ENCODE measurements around the gene KLHDC3.

DNA sequence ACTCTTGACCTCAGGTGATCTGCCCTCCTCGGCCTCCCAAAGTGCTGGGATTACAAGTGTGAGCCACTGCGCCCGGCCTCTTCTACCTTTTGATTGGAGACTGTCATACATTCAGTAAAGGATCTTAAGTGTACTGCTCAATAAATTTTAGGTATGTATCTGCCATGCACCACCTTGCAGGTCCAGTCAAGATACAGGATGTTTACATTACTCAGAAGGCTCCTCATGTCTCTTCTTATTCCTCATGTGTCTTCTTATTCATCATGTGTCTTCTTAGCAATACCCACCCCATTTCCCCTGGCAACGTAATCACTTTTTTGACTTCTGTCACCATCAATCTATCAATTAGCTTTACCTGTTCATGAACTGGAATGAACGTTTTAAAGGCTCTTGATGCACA lies 8.2 kb upstream of the KLHDC3 start:
- TF ChIP-seq, protein P1, sequence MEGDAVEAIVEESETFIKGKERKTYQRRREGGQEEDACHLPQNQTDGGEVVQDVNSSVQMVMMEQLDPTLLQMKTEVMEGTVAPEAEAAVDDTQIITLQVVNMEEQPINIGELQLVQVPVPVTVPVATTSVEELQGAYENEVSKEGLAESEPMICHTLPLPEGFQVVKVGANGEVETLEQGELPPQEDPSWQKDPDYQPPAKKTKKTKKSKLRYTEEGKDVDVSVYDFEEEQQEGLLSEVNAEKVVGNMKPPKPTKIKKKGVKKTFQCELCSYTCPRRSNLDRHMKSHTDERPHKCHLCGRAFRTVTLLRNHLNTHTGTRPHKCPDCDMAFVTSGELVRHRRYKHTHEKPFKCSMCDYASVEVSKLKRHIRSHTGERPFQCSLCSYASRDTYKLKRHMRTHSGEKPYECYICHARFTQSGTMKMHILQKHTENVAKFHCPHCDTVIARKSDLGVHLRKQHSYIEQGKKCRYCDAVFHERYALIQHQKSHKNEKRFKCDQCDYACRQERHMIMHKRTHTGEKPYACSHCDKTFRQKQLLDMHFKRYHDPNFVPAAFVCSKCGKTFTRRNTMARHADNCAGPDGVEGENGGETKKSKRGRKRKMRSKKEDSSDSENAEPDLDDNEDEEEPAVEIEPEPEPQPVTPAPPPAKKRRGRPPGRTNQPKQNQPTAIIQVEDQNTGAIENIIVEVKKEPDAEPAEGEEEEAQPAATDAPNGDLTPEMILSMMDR (conservative IDR thresholded peaks at IDR 0.05), result no peak
- TF ChIP-seq EZH2 (IDR thresholded peaks at IDR 0.05; ENCODE audit: low read depth), result no peak

Measured in PC-9 (cell line).